Muscle of leg (tissue), 16 donors: ENCODE measurements around the gene PSTK. TPM values are rescaled to one million over a fixed set of nuclear protein-coding genes. Genes with fewer than 3 reads are reported as not detected.

ENCODE experiments used
- DNase-seq: peaks from one replicate; pipeline ENCODE4 v3.0.0; 2013
- H3K27ac ChIP-seq: one replicate; pipeline ENCODE4 v1.5.1; 2013; ENCODE audit warnings: mild to moderate bottlenecking, low read length, control low read depth
- H3K27me3 ChIP-seq: one replicate; pipeline ENCODE4 v1.6.1; 2013; ENCODE audit warnings: low read length; ENCODE audit not compliant: control insufficient read depth, insufficient read depth
- H3K36me3 ChIP-seq: one replicate; pipeline ENCODE4 v1.6.1; 2013; ENCODE audit warnings: low read length; ENCODE audit not compliant: control insufficient read depth, insufficient read depth
- H3K4me1 ChIP-seq: one replicate; pipeline ENCODE4 v1.6.1; 2013; ENCODE audit warnings: low read length; ENCODE audit not compliant: control insufficient read depth, insufficient read depth
- H3K4me3 ChIP-seq: one replicate; pipeline ENCODE4 v1.5.1; 2013; ENCODE audit warnings: low read length, control low read depth
- H3K9me3 ChIP-seq: replicated peaks from 2 replicates; pipeline ENCODE4 v1.6.1; 2013; ENCODE audit warnings: low read depth, low read length; ENCODE audit not compliant: control insufficient read depth
- WGBS: methylation state at CpG from one replicate; pipeline ENCODE4 v1.1.5; 2013; ENCODE audit warnings: missing lambda C conversion rate; ENCODE audit not compliant: insufficient coverage; 5-methylcytosine and 5-hydroxymethylcytosine counted together
- long read RNA-seq, 11 donors: transcript quantifications; one replicate each; lab custom pipeline, GENCODE V29; 2026
- polyA plus RNA-seq, 8 donors: library from polyadenylated mRNA; unstranded; fragments of 120-200 nt; gene quantifications; one replicate each; pipeline versions ENCODE4 v1.2.1 to v1.2.3, GENCODE V29; 2013; ENCODE audit warnings: inconsistent platforms in 1 of 8, low replicate concordance in 1 of 8; ENCODE audit not compliant: insufficient read length in 8 of 8, insufficient read depth in 1 of 8
- total RNA-seq: library from RNA; stranded (reverse); fragments of 120-200 nt; gene quantifications from one replicate; pipeline ENCODE4 v1.2.4, GENCODE V29; 2013

The PSTK gene, protein sequence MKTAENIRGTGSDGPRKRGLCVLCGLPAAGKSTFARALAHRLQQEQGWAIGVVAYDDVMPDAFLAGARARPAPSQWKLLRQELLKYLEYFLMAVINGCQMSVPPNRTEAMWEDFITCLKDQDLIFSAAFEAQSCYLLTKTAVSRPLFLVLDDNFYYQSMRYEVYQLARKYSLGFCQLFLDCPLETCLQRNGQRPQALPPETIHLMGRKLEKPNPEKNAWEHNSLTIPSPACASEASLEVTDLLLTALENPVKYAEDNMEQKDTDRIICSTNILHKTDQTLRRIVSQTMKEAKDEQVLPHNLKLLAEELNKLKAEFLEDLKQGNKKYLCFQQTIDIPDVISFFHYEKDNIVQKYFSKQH
- total RNA-seq: 4.0 TPM
- polyA plus RNA-seq: 1 to 10 TPM; 3.8 to 5.8 (median 4.5) TPM
- long read RNA-seq, donor 1, partial matches to known transcripts: 0 of 2 reads
- long read RNA-seq, donor 1, other reads (novel, unspliced or antisense): 0 of 2 reads
- long read RNA-seq, donor 2: 0 reads
- long read RNA-seq, donor 3, partial matches to known transcripts: 0 of 1 reads
- long read RNA-seq, donor 3, other reads (novel, unspliced or antisense): 0 of 1 reads
- long read RNA-seq, donor 4, partial matches to known transcripts: 0 of 1 reads
- long read RNA-seq, donor 4, other reads (novel, unspliced or antisense): 0 of 1 reads
- long read RNA-seq, donor 5, partial matches to known transcripts: 0 of 2 reads
- long read RNA-seq, donor 5, other reads (novel, unspliced or antisense): 0 of 2 reads
- long read RNA-seq, donor 6, partial matches to known transcripts: 0 of 8 reads
- long read RNA-seq, donor 6, other reads (novel, unspliced or antisense): 5 of 8 reads
- long read RNA-seq, donor 7, partial matches to known transcripts: 0 of 7 reads
- long read RNA-seq, donor 7, other reads (novel, unspliced or antisense): 6 of 7 reads
- long read RNA-seq, donor 8: 0 reads
- long read RNA-seq, donor 9, partial matches to known transcripts: 0 of 6 reads
- long read RNA-seq, donor 9, other reads (novel, unspliced or antisense): 6 of 6 reads
- long read RNA-seq, donor 10, partial matches to known transcripts: 0 of 3 reads
- long read RNA-seq, donor 10, other reads (novel, unspliced or antisense): 0 of 3 reads
- long read RNA-seq, donor 11: 0 reads

DNA sequence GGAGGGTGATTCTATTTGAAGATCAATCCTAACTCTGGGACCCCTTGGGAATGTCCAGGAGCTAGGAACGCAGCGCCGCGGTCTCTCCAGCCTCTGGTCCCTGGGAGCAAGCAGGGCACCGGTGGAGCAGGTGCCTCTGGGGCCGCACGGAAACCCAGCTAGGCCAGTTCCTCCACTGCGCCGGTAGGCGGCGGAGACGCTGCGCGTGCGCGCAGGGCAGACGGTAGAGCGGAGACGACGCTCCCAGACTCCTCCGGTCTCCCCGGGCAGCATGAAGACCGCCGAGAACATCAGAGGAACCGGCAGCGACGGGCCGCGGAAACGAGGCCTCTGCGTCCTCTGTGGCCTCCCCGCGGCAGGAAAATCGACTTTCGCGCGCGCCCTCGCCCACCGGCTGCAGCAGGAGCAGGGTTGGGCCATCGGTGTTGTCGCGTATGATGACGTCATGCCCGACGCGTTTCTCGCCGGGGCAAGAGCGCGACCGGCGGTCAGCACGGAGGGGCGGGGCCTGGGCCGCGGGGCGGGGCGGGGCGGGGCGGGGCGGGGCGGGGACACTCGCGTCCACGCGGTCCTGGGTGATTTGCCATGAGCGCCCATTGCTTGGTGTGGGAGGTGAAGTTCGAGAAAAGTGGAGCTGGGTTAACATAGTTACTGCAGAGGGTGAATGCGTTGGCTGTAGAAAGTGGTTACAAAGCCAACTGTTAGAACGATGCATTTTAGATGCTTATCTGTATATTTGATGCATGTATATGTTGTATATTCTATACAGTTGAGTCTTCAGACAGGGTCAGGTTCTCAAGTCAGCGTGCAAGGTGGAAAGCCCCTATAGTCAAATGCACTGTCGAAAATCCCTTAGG lies at the start of gene PSTK:
Gene PSTK, plus strand, starts transcription at position 193 of the 857 bp plus-strand sequence. Its CDS starts 79 bp downstream, at position 272.
- no peaks in the 10 kb centered on the region for H3K27me3 ChIP-seq
- WGBS: 0% methylated on average over 41 of the region's 73 CpGs
- H3K27ac ChIP-seq: peak within 1 kb of the TSS; percentile 96
- no peaks in the 10 kb centered on the region for H3K36me3 ChIP-seq
- H3K9me3 ChIP-seq: no peaks in the 10 kb centered on the region
- H3K4me1 ChIP-seq: peaks cover 8% of the 10 kb centered on the region
- DNase-seq: peak; percentile 97
- H3K4me3 ChIP-seq: peak within 1 kb of the TSS; percentile 92

DNA sequence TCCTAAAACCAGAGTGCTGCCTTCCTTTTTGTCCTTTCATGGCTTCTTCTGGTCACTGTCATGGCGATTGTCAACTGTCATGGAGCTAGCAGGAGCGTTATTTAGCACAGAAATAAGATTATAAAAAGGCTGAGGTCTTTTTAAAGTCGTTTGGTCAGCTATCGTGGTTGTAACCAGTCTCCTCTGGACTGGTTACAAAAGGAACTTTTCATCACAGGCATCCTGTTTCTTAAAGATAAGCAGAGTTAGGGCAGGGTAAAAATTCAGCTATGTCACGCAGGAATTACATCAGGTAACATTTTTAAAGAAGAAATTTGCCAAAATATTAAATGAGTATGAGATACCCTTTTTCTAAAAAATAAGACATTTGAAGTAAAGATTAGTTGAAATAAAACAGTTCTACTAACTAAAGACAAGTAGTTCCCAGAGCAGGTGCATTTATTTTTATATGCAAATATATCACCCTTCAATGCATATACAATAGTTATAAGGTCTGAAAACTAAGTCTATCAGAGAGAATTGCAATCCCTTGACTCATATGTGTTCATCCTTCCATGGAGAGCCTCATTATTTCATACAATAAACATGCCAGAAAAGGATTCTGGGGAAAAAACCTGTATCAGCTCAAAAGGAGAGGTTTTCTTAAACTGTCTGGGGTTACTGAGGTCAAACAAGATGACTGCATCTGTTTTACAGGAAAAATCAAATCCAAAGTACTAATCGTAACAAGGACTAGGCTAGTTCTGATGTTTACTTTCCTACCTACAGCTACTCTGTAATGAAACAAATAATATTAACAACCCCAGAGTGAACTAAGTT lies 48.9 kb upstream of the PSTK start:
- H3K4me1 ChIP-seq: no peaks in the 10 kb centered on the region
- no peaks in the 10 kb centered on the region for H3K27me3 ChIP-seq
- no peaks in the 10 kb centered on the region for H3K9me3 ChIP-seq
- no peak overlapping the region for H3K27ac ChIP-seq
- peaks cover 4% of the 10 kb centered on the region for H3K36me3 ChIP-seq
- H3K4me3 ChIP-seq: no peak overlapping the region
- no peak for DNase-seq
- 60% methylated on average over 1 of the region's 6 CpGs for WGBS

DNA sequence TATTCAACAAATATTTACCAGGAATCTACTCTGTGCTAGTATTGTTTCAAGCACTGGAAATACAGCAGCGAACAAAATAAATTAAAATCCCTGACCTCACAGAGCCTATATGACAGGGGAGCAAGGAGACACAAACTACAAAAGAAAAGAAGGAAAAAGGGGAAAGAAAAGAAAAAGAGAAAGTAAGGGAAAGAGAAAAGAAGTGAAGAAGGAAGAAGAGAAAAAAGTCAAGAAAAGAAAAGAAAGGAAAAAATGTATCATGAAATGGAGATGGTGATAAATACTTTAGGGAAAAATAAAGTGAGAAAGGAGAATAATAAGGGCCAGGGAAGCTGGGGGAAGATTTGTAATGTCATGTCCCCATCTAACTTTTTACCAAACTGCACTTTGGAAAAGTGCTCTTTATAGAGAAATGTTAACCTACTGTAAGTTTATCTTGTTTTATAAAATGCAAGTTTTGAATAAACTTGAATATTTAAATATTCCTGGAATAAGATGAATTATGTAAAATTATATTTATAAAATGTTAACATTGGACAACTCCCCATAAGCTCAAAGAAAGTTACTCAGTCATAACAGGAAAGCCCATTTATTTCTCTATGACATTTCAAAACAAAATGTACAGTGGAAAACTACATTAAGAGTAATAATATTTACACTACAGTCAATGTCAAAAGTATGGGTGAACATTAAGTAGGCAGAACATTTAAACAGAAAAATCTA lies 40.9 kb upstream of the PSTK start:
- H3K4me3 ChIP-seq: no peak overlapping the region
- no peaks in the 10 kb centered on the region for H3K27me3 ChIP-seq
- no peaks in the 10 kb centered on the region for H3K4me1 ChIP-seq
- peaks cover 10% of the 10 kb centered on the region for H3K36me3 ChIP-seq
- no peak for DNase-seq
- no peak overlapping the region for H3K27ac ChIP-seq
- no peaks in the 10 kb centered on the region for H3K9me3 ChIP-seq
- no CpG with 5 or more reads among the region's 1 CpG for WGBS

DNA sequence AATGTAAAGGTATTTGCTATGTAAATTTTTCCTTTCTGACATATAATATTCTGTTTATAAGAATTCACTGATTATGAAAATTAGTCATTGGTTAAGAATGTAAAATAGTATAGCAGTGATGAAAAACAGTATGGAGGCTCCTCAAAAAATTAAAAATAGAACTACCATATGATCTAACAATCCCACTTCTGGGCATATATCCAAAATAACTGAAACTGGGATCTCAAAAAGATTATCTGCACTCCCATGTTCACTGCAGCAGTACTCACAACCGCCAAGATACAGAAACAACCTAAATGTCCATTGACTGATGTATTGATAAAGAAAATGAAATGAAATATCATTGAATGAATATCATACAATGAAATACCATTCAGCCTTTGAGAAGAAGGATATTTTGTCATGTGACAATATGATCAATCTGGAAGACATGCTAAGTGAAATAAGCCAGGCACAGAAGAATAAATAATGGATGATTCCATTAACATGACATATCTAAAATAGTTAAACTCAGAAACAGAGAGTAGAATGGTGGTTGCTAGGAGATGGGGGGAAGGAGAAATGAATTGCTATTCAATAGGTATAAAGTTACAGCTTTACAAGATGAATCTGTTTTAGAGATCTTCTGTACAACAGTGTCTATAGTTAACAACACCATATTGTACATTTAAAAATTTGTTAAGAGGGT lies 40.2 kb upstream of the PSTK start:
- H3K36me3 ChIP-seq: peaks cover 10% of the 10 kb centered on the region
- no CpG with 5 or more reads among the region's 1 CpG for WGBS
- no peak overlapping the region for H3K4me3 ChIP-seq
- peak; percentile 39 for DNase-seq
- no peaks in the 10 kb centered on the region for H3K4me1 ChIP-seq
- H3K27me3 ChIP-seq: no peaks in the 10 kb centered on the region
- H3K27ac ChIP-seq: no peak overlapping the region
- H3K9me3 ChIP-seq: no peaks in the 10 kb centered on the region

DNA sequence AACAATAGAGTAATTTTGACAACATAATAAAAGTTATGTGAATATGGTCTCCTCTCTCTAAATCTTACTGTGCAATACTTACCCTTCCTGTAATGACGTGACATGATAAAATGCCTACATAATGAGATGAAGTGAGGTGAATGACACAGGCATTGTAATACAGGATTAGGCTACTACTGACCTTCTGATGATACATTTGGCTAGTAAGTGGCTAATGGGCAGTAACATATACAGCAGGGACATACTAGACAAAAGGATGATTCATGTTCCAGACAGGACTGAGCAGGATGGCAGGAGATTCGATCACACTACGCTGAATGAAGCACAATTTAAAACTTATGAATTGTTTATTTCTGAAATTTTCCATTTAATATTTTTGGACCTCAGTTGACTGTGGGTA lies 30.9 kb upstream of the PSTK start:
- Histone ChIP-seq H3K36me3 (peaks cover 14% of the 10 kb centered on the region), H3K4me3 (no peak overlapping the region), H3K27ac (no peak overlapping the region), H3K4me1 (peaks cover 6% of the 10 kb centered on the region), H3K27me3 (no peaks in the 10 kb centered on the region), H3K9me3 (no peaks in the 10 kb centered on the region)
- no CpG with 5 or more reads among the region's 3 CpGs for WGBS
- no peak for DNase-seq

DNA sequence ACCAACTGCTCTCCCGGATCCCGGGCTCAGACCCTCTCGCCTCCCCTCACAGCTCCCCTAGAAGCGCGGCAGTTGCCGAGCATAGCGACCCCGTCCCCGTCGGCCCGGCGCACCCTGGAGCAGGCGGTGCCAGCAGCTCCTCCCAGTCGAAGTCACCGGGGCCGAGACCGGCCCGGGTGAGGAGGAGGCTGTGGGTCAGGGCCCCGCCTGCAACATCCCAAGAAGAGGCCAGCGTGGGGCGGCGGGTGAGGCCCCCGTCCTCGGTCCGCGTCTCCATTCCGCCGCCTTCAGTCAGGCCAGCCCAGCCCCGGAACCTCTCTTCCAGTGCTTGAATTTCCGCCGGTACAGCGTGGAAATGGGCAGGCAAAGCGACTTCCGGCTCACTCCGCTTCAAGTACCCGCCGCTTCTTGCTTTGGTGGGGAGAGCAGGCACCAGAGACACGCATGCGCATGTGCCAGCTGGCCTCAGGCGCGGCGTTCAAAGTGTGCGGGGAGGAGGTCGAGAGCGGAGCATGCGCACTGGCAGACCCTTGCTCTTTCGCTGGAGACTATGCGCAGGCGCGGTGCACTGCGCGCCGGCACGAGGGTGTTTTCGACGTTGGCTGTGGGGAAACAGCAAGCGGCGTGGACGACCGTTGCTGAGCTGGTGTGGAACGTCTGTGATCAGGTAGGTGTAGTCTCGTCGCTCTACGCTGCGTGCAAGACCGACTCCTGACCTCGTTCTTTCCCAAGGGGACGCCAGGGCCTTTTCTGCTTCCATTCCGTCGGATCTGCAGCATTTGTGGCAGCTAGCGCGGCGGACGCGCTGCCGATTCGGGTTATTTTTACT lies 26.1 kb upstream of the PSTK start, which contains the start of gene C10orf88:
Gene C10orf88, minus strand, starts transcription at position 326 of the 829 bp plus-strand sequence. Its CDS starts 49 bp downstream, at position 277.
- H3K36me3 ChIP-seq: peaks cover 2% of the 10 kb centered on the region
- H3K4me3 ChIP-seq: peak within 1 kb of the TSS; percentile 82
- 2% methylated on average over 69 of the region's 77 CpGs for WGBS
- H3K4me1 ChIP-seq: peaks cover 10% of the 10 kb centered on the region
- DNase-seq: peak; percentile 99
- peak within 1 kb of the TSS; percentile 64 for H3K27ac ChIP-seq
- H3K9me3 ChIP-seq: no peaks in the 10 kb centered on the region
- peaks cover 7% of the 10 kb centered on the region for H3K27me3 ChIP-seq

DNA sequence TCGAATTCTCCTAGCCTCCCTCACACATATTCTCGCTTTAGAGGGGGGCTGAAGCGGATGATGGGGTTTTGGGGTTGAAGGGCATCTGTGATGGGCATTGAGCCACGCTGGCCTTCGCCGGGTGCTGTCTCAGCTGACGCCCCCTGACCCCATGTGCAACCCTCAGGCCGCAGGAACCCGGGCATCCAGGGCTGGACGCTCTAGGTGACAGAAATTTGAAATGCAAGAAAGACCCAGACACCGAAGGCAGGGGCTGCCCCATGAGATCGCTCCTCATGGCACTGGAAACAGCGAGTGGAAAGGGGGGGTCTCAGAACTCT lies 25.5 kb upstream of the PSTK start:
- Histone ChIP-seq H3K27ac (no peak overlapping the region), H3K4me1 (peaks cover 10% of the 10 kb centered on the region), H3K4me3 (peak overlapping the region; percentile 82), H3K27me3 (peaks cover 7% of the 10 kb centered on the region), H3K9me3 (no peaks in the 10 kb centered on the region), H3K36me3 (no peaks in the 10 kb centered on the region)
- 79% methylated on average over 11 of the region's 13 CpGs for WGBS
- DNase-seq: no peak
